SK-N-SH (cell line): Measurements from ENCODE around the gene SLC13A1. TPM values are rescaled to one million over a fixed set of nuclear protein-coding genes. Genes with fewer than 3 reads are reported as not detected.

Experiments
- CTCF ChIA-PET: fragments of 300-600, 350-600 bp; formaldehyde crosslinking; extraction: SDS; loops from one replicate; lab custom pipeline; 2021; lab: Yijun Ruan, JAX
- POLR2A ChIA-PET: fragments of 350-600 bp; sonication (Branson Sonifier 250); formaldehyde crosslinking; extraction: SDS; loops from one replicate; lab custom pipeline; 2020; ENCODE audit warnings: antibody characterized with exemption, inconsistent platforms; lab: Yijun Ruan, JAX
- DNase-seq: peaks from one replicate; pipeline ENCODE4 v3.0.0; 2012
- H2AFZ ChIP-seq: fragments of 200-600 bp; sonication (generic); 2 replicates; pipeline ENCODE4 v1.8.1; 2016; ENCODE audit warnings: antibody characterized with exemption, mild to moderate bottlenecking, low read depth
- H3F3A ChIP-seq: fragments of 200-600 bp; sonication (generic); replicated peaks from 2 replicates; pipeline ENCODE3; 2016; ENCODE audit warnings: antibody characterized with exemption, mild to moderate bottlenecking; ENCODE audit not compliant: insufficient read depth
- H3K27ac ChIP-seq, 2 experiments: fragments of 200-500 bp in 1 of 2; fragments of 200-600 bp in 1 of 2; sonication (Bioruptor generic) in 1 of 2; sonication (generic), shearing (Covaris generic) in 1 of 2; 2 replicates each; pipeline versions ENCODE4 v1.5.1 to v1.6.1; 2014 to 2016; ENCODE audit warnings: low read depth in 2 of 2, inconsistent platforms in 1 of 2, low read length in 1 of 2, mild to moderate bottlenecking in 1 of 2, mixed read lengths in 1 of 2
- H3K27me3 ChIP-seq: fragments of 200-600 bp; sonication (generic), shearing (Covaris generic); 2 replicates; pipeline ENCODE4 v1.6.1; 2016; ENCODE audit warnings: mixed run types; ENCODE audit not compliant: insufficient read depth
- H3K36me3 ChIP-seq, 2 experiments: fragments of 200-500 bp in 1 of 2; fragments of 200-600 bp in 1 of 2; sonication (Bioruptor generic) in 1 of 2; sonication (generic) in 1 of 2; replicated peaks in 1 of 2; 2 replicates each; pipeline versions ENCODE3 to v1.5.1; 2014 to 2016; ENCODE audit warnings: low read length in 1 of 2, mild to moderate bottlenecking in 1 of 2; ENCODE audit not compliant: insufficient read depth in 2 of 2, control insufficient read depth in 1 of 2
- H3K4me1 ChIP-seq, 2 experiments: fragments of 200-500 bp in 1 of 2; fragments of 200-600 bp in 1 of 2; sonication (Bioruptor generic) in 1 of 2; sonication (generic), shearing (Covaris generic) in 1 of 2; 2 replicates each; pipeline versions ENCODE4 v1.5.1 to v1.6.1; 2014 to 2016; ENCODE audit warnings: low read depth in 1 of 2, low read length in 1 of 2, mixed run types in 1 of 2; ENCODE audit not compliant: insufficient read depth in 2 of 2, control insufficient read depth in 1 of 2
- H3K4me2 ChIP-seq: fragments of 200-600 bp; sonication (generic), shearing (Covaris generic); 2 replicates; pipeline ENCODE4 v1.6.1; 2017; ENCODE audit warnings: mixed run types
- H3K4me3 ChIP-seq, 2 experiments: fragments of 200-500 bp in 1 of 2; fragments of 200-600 bp in 1 of 2; sonication (Bioruptor generic) in 1 of 2; sonication (generic), shearing (Covaris generic) in 1 of 2; 2 replicates each; pipeline versions ENCODE4 v1.5.1 to v1.8.1; 2014 to 2016; ENCODE audit warnings: low read depth in 2 of 2, inconsistent platforms in 1 of 2, low read length in 1 of 2, mild to moderate bottlenecking in 1 of 2, mixed read lengths in 1 of 2, moderate library complexity in 1 of 2
- H3K79me2 ChIP-seq: fragments of 200-600 bp; sonication (generic); 2 replicates; pipeline ENCODE4 v1.8.1; 2017; ENCODE audit warnings: mild to moderate bottlenecking; ENCODE audit not compliant: insufficient read depth
- H3K9ac ChIP-seq: fragments of 200-600 bp; sonication (generic); 2 replicates; pipeline ENCODE4 v1.6.1; 2017; ENCODE audit warnings: mixed run types
- H3K9me2 ChIP-seq: fragments of 200-600 bp; sonication (generic); 2 replicates; pipeline ENCODE4 v1.6.1; 2017; ENCODE audit warnings: mixed run types
- H3K9me3 ChIP-seq: fragments of 200-600 bp; sonication (generic); 2 replicates; pipeline ENCODE4 v1.6.1; 2017; ENCODE audit warnings: mixed run types, mild to moderate bottlenecking, moderate library complexity
- H4K20me1 ChIP-seq: fragments of 200-600 bp; sonication (generic); 2 replicates; pipeline ENCODE4 v1.6.1; 2017; ENCODE audit warnings: mild to moderate bottlenecking, mixed run types; ENCODE audit not compliant: insufficient read depth
- CHD2 ChIP-seq: fragments of 150-350 bp; IDR thresholded peaks from 2 replicates; pipeline ENCODE4 v1.6.1; 2018; ENCODE audit warnings: low read length; ENCODE audit not compliant: partially characterized antibody
- CTCF ChIP-seq: fragments of 200-600 bp; sonication (generic); IDR thresholded peaks from 2 replicates; pipeline ENCODE4 v1.6.1; 2017; ENCODE audit warnings: antibody characterized with exemption, mild to moderate bottlenecking, moderate library complexity
- ELF1 ChIP-seq: IDR thresholded peaks from 2 replicates; pipeline ENCODE4 v1.4.0; 2012
- EP300 ChIP-seq, 2 experiments: IDR thresholded peaks; 2 replicates each; pipeline versions ENCODE4 v1.4.0 to v1.6.1; 2012; ENCODE audit warnings: borderline replicate concordance in 1 of 2, low read depth in 1 of 2, low read length in 1 of 2
- EZH2phosphoT487 ChIP-seq: fragments of 200-600 bp; sonication (generic); IDR thresholded peaks from 2 replicates; pipeline ENCODE4 v1.6.1; 2017; ENCODE audit warnings: low read depth, mixed run types, mild to moderate bottlenecking, antibody characterized with exemption, moderate library complexity, borderline replicate concordance
- FOXJ3 ChIP-seq: sonication (generic); formaldehyde crosslinking; IDR thresholded peaks from 2 replicates; pipeline ENCODE4 v1.5.1; 2020; ENCODE audit warnings: mild to moderate bottlenecking, missing genetic modification reagents
- FOXM1 ChIP-seq: IDR thresholded peaks from 2 replicates; pipeline ENCODE4 v1.4.0; 2012; ENCODE audit warnings: low read depth, mild to moderate bottlenecking
- GABPA ChIP-seq: IDR thresholded peaks from 2 replicates; pipeline ENCODE4 v1.4.0; 2012; ENCODE audit warnings: low read depth, mild to moderate bottlenecking
- GATA2 ChIP-seq: sonication (generic); formaldehyde crosslinking; IDR thresholded peaks from 2 replicates; pipeline ENCODE4 v1.5.0; 2020; ENCODE audit warnings: mild to moderate bottlenecking, missing genetic modification reagents
- IRF3 ChIP-seq: fragments of 150-350 bp; IDR thresholded peaks from 2 replicates; pipeline ENCODE4 v1.6.1; 2016; ENCODE audit warnings: mild to moderate bottlenecking, low read depth, low read length
- JUND ChIP-seq: IDR thresholded peaks from 2 replicates; pipeline ENCODE4 v1.4.0; 2012
- MAX ChIP-seq: IDR thresholded peaks from 2 replicates; pipeline ENCODE4 v1.4.0; 2012; ENCODE audit warnings: low read depth
- MXI1 ChIP-seq: IDR thresholded peaks from 2 replicates; pipeline ENCODE4 v1.6.1; 2012; ENCODE audit warnings: mild to moderate bottlenecking, low read depth, low read length, improper control_type of control experiment
- NFIC ChIP-seq: IDR thresholded peaks from 2 replicates; pipeline ENCODE4 v1.4.0; 2012; ENCODE audit warnings: borderline replicate concordance
- NRF1 ChIP-seq: IDR thresholded peaks from 2 replicates; pipeline ENCODE4 v1.6.1; 2012; ENCODE audit warnings: low read depth, mild to moderate bottlenecking, low read length
- RCOR1 ChIP-seq: fragments of 150-350 bp; IDR thresholded peaks from 2 replicates; pipeline ENCODE4 v1.6.1; 2017; ENCODE audit warnings: antibody characterized with exemption, low read length
- REST ChIP-seq: IDR thresholded peaks from 2 replicates; pipeline ENCODE4 v1.6.1; 2012; ENCODE audit warnings: mild to moderate bottlenecking, low read depth, low read length, moderate library complexity
- RFX5 ChIP-seq: IDR thresholded peaks from 2 replicates; pipeline ENCODE4 v1.6.1; 2012; ENCODE audit warnings: mild to moderate bottlenecking, improper control_type of control experiment, low read length
- RXRA ChIP-seq: IDR thresholded peaks from 2 replicates; pipeline ENCODE4 v1.4.0; 2012; ENCODE audit warnings: low read depth, mild to moderate bottlenecking, borderline replicate concordance
- SIN3A ChIP-seq: IDR thresholded peaks from 2 replicates; pipeline ENCODE4 v1.6.1; 2012; ENCODE audit warnings: low read depth, mild to moderate bottlenecking, low read length, moderate library complexity, borderline replicate concordance
- SMC3 ChIP-seq: IDR thresholded peaks from 2 replicates; pipeline ENCODE4 v1.6.1; 2012; ENCODE audit warnings: low read depth, low read length, improper control_type of control experiment
- TAF1 ChIP-seq: IDR thresholded peaks from 2 replicates; pipeline ENCODE4 v1.6.1; 2012; ENCODE audit warnings: low read depth, mild to moderate bottlenecking, low read length, moderate library complexity, borderline replicate concordance
- TCF12 ChIP-seq: IDR thresholded peaks from 2 replicates; pipeline ENCODE4 v1.4.0; 2012
- TEAD4 ChIP-seq: IDR thresholded peaks from 2 replicates; pipeline ENCODE4 v1.4.0; 2012; ENCODE audit warnings: mild to moderate bottlenecking, borderline replicate concordance; ENCODE audit not compliant: insufficient read depth
- USF2 ChIP-seq: fragments of 150-350 bp; IDR thresholded peaks from 2 replicates; pipeline ENCODE4 v1.6.1; 2017; ENCODE audit warnings: antibody characterized with exemption, low read length, low read depth, borderline replicate concordance
- YY1 ChIP-seq: IDR thresholded peaks from 2 replicates; pipeline ENCODE4 v1.4.0; 2012; ENCODE audit warnings: low read depth, mild to moderate bottlenecking
- WGBS: methylation state at CpG from one replicate; pipeline ENCODE4 v1.1.6; 2017; ENCODE audit warnings: low lambda C conversion rate; 5-methylcytosine and 5-hydroxymethylcytosine counted together
- polyA plus RNA-seq, 3 experiments: library from polyadenylated mRNA; depleted of rRNA; stranded (reverse); fragments of >200 nt; gene quantifications; 2 replicates each; pipeline ENCODE4 v1.2.3, GENCODE V29; 2012

The SLC13A1 gene
- polyA plus RNA-seq, 1 of the 3 experiments (the other 2 are of a cell fraction): not detected

GRCh38 chr7:123242467-123243092, 42.8 kb upstream of the SLC13A1 start:
- no peaks in the 10 kb centered on the region for H3K9me2 ChIP-seq
- peak overlapping the region in 1 of 2 experiments; percentile 8; a peak in 2 of 4 replicates for H3K4me3 ChIP-seq
- H3K9ac ChIP-seq: no peak overlapping the region
- H3K9me3 ChIP-seq: no peaks in the 10 kb centered on the region
- peaks cover 0 to 21% of the 10 kb centered on the region in 2 experiments; a peak in 2 of 4 replicates for H3K4me1 ChIP-seq
- no peaks in the 10 kb centered on the region for H3K79me2 ChIP-seq
- H2AFZ ChIP-seq: peak overlapping the region; percentile 44; the same call in 1 of the 2 replicates
- H3K27ac ChIP-seq: peak overlapping the region in 1 of 2 experiments; percentile 92; a peak in 2 of 4 replicates
- no peaks in the 10 kb centered on the region for H4K20me1 ChIP-seq
- no peaks in the 10 kb centered on the region for H3F3A ChIP-seq
- no peaks in the 10 kb centered on the region for H3K36me3 ChIP-seq
- TF ChIP-seq TAF1: no peak
- TF ChIP-seq GABPA: no peak
- no peak for TF ChIP-seq FOXM1
- TF ChIP-seq JUND: no peak
- TF ChIP-seq TEAD4: no peak
- no peak; the same call in 1 of the 2 replicates for TF ChIP-seq RCOR1
- TF ChIP-seq RXRA: no peak
- no peak for TF ChIP-seq NRF1
- no peak for TF ChIP-seq CTCF
- no peak for TF ChIP-seq YY1
- no peak for TF ChIP-seq MXI1
- no peak for TF ChIP-seq RFX5
- TF ChIP-seq ELF1: no peak
- TF ChIP-seq EP300 (IDR thresholded peaks at IDR 0.05; ENCODE audit: borderline replicate concordance in 1 of 2, low read depth in 1 of 2, low read length in 1 of 2): peak in 1 of 2 experiments; percentile 65; a peak in 1 of 4 replicates
- TF ChIP-seq CHD2: no peak
- no peak for TF ChIP-seq USF2
- no peak for TF ChIP-seq SMC3
- TF ChIP-seq GATA2 (CRISPR knock-in tag): peak; percentile 75
- peak; percentile 32; the same call in 1 of the 2 replicates for TF ChIP-seq FOXJ3 (CRISPR knock-in tag)
- TF ChIP-seq EZH2phosphoT487: no peak
- no peak for TF ChIP-seq REST
- peak; percentile 19; the same call in 1 of the 2 replicates for TF ChIP-seq TCF12
- TF ChIP-seq SIN3A: no peak
- no peak for TF ChIP-seq NFIC
- TF ChIP-seq MAX: no peak
- no peak for TF ChIP-seq IRF3
- CTCF ChIA-PET: no interaction called here
- H3K4me2 ChIP-seq: peak overlapping the region; percentile 53
- WGBS: 25% methylated on average over 5 of the region's 5 CpGs
- POLR2A ChIA-PET: no interaction called here
- no peaks in the 10 kb centered on the region for H3K27me3 ChIP-seq
- peak; percentile 8 for DNase-seq
